C4-2B (cell line): Measurements from ENCODE around the gene KIF25.

Experiments used
- ZFX ChIP-seq: fragments of 450-650 bp; IDR thresholded peaks from 2 replicates; pipeline ENCODE4 v1.6.1; 2017
- TF ChIP-seq, protein P1 (sequence below): fragments of 450-650 bp; conservative IDR thresholded peaks from 2 replicates; pipeline ENCODE4 v1.5.1; 2017; ENCODE audit warnings: mild to moderate bottlenecking

- TF ChIP-seq, protein P1, sequence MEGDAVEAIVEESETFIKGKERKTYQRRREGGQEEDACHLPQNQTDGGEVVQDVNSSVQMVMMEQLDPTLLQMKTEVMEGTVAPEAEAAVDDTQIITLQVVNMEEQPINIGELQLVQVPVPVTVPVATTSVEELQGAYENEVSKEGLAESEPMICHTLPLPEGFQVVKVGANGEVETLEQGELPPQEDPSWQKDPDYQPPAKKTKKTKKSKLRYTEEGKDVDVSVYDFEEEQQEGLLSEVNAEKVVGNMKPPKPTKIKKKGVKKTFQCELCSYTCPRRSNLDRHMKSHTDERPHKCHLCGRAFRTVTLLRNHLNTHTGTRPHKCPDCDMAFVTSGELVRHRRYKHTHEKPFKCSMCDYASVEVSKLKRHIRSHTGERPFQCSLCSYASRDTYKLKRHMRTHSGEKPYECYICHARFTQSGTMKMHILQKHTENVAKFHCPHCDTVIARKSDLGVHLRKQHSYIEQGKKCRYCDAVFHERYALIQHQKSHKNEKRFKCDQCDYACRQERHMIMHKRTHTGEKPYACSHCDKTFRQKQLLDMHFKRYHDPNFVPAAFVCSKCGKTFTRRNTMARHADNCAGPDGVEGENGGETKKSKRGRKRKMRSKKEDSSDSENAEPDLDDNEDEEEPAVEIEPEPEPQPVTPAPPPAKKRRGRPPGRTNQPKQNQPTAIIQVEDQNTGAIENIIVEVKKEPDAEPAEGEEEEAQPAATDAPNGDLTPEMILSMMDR: no peak
- no peak for TF ChIP-seq ZFX
Measured at GRCh38 chr6:168042426-168043192, 45.1 kb downstream of the KIF25 start.
